Activated naive CD8-positive, alpha-beta T cell (primary cell): Measurements from ENCODE around the gene CRYM.
"Not testable (repeated sequence)": the region's sequence is repeated elsewhere in the genome, so short reads cannot be mapped to it uniquely, and the experiment has no call there.

Experiments
- H3K27ac Mint-ChIP-seq: one replicate; pipeline ENCODE4 v1.8.0; 2021; ENCODE audit warnings: mixed read lengths
- H3K27me3 Mint-ChIP-seq: one replicate; pipeline ENCODE4 v1.8.0; 2021; ENCODE audit warnings: mixed read lengths
- H3K36me3 Mint-ChIP-seq: one replicate; pipeline ENCODE4 v1.8.0; 2021; ENCODE audit warnings: mixed read lengths
- H3K4me1 Mint-ChIP-seq: one replicate; pipeline ENCODE4 v1.8.0; 2021; ENCODE audit warnings: low read depth, mixed read lengths
- H3K4me3 Mint-ChIP-seq: one replicate; pipeline ENCODE4 v1.8.0; 2021; ENCODE audit warnings: mild to moderate bottlenecking, mixed read lengths
- H3K9me3 Mint-ChIP-seq: one replicate; pipeline ENCODE4 v1.8.0; 2021; ENCODE audit warnings: low read depth, mixed read lengths

The CRYM gene

GRCh38 chr16:21277927-21278706 lies at the start of gene CRYM:
CRYM (minus strand) TSS chr16:21278290; CDS start chr16:21278251, 39 bp downstream.
- no peak within 1 kb of the TSS for H3K27ac Mint-ChIP-seq
- H3K4me3 Mint-ChIP-seq = peak within 1 kb of the TSS; percentile 46
- H3K36me3 Mint-ChIP-seq = no peaks in the 10 kb centered on the region
- peaks cover 6% of the 10 kb centered on the region for H3K4me1 Mint-ChIP-seq
- peaks cover 54% of the 10 kb centered on the region for H3K27me3 Mint-ChIP-seq
- H3K9me3 Mint-ChIP-seq = no peaks in the 10 kb centered on the region

- Mint-ChIP-seq H3K36me3 (peaks cover 8% of the 10 kb centered on the region), H3K27ac (no peak overlapping the region), H3K4me3 (no peak overlapping the region), H3K9me3 (peaks cover 9% of the 10 kb centered on the region), H3K4me1 (no peaks in the 10 kb centered on the region), H3K27me3 (peaks cover 2% of the 10 kb centered on the region)
Measured at GRCh38 chr16:21327046-21327445, 49.0 kb upstream of the CRYM start.

GRCh38 chr16:21326459-21326858 lies 48.4 kb upstream of the CRYM start:
- Mint-ChIP-seq H3K4me1 (no peaks in the 10 kb centered on the region), H3K27me3 (peaks cover 2% of the 10 kb centered on the region), H3K36me3 (peaks cover 8% of the 10 kb centered on the region), H3K9me3 (peaks cover 9% of the 10 kb centered on the region), H3K27ac (no peak overlapping the region), H3K4me3 (no peak overlapping the region)

GRCh38 chr16:21324267-21324666 lies 46.2 kb upstream of the CRYM start:
- Mint-ChIP-seq H3K9me3 (peaks cover 9% of the 10 kb centered on the region), H3K27me3 (peaks cover 2% of the 10 kb centered on the region), H3K27ac (no peak overlapping the region), H3K36me3 (peaks cover 8% of the 10 kb centered on the region), H3K4me1 (no peaks in the 10 kb centered on the region), H3K4me3 (no peak overlapping the region)

GRCh38 chr16:21322251-21322650 lies 44.2 kb upstream of the CRYM start:
- H3K27me3 Mint-ChIP-seq, H3K36me3 Mint-ChIP-seq, H3K4me1 Mint-ChIP-seq, H3K4me3 Mint-ChIP-seq, H3K9me3 Mint-ChIP-seq, H3K27ac Mint-ChIP-seq: not testable (repeated sequence)

- Mint-ChIP-seq H3K4me3 (no peak overlapping the region), H3K27ac (no peak overlapping the region), H3K27me3 (no peaks in the 10 kb centered on the region), H3K36me3 (no peaks in the 10 kb centered on the region), H3K9me3 (no peaks in the 10 kb centered on the region), H3K4me1 (no peaks in the 10 kb centered on the region)
Measured at GRCh38 chr16:21321736-21322135, 43.6 kb upstream of the CRYM start.

GRCh38 chr16:21314339-21314738 lies 36.2 kb upstream of the CRYM start:
- H3K27ac Mint-ChIP-seq = no peak overlapping the region
- H3K4me1 Mint-ChIP-seq = no peaks in the 10 kb centered on the region
- peaks cover 2% of the 10 kb centered on the region for H3K36me3 Mint-ChIP-seq
- peaks cover 3% of the 10 kb centered on the region for H3K9me3 Mint-ChIP-seq
- H3K4me3 Mint-ChIP-seq = no peak overlapping the region
- H3K27me3 Mint-ChIP-seq = peaks cover 15% of the 10 kb centered on the region

GRCh38 chr16:21312863-21313372 lies 34.8 kb upstream of the CRYM start:
- not testable (repeated sequence) for H3K4me3 Mint-ChIP-seq, H3K27ac Mint-ChIP-seq, H3K36me3 Mint-ChIP-seq, H3K4me1 Mint-ChIP-seq, H3K9me3 Mint-ChIP-seq
- H3K27me3 Mint-ChIP-seq = peaks cover 18% of the 10 kb centered on the region

- peaks cover 18% of the 10 kb centered on the region for H3K27me3 Mint-ChIP-seq
- not testable (repeated sequence) for H3K4me1 Mint-ChIP-seq, H3K36me3 Mint-ChIP-seq, H3K9me3 Mint-ChIP-seq, H3K27ac Mint-ChIP-seq, H3K4me3 Mint-ChIP-seq
Measured at GRCh38 chr16:21312046-21312445, 34.0 kb upstream of the CRYM start.

- H3K27ac Mint-ChIP-seq, H3K36me3 Mint-ChIP-seq, H3K4me3 Mint-ChIP-seq, H3K9me3 Mint-ChIP-seq: not testable (repeated sequence)
- Mint-ChIP-seq H3K27me3 (peaks cover 31% of the 10 kb centered on the region), H3K4me1 (peaks cover 13% of the 10 kb centered on the region)
Measured at GRCh38 chr16:21306712-21307111, 28.6 kb upstream of the CRYM start.

GRCh38 chr16:21302898-21303528 lies 24.9 kb upstream of the CRYM start:
- Mint-ChIP-seq H3K36me3 (no peaks in the 10 kb centered on the region), H3K9me3 (no peaks in the 10 kb centered on the region), H3K4me3 (no peak overlapping the region), H3K4me1 (peaks cover 26% of the 10 kb centered on the region), H3K27me3 (peaks cover 20% of the 10 kb centered on the region), H3K27ac (no peak overlapping the region)

- Mint-ChIP-seq H3K27ac (no peak overlapping the region), H3K27me3 (peaks cover 20% of the 10 kb centered on the region), H3K4me3 (peak overlapping the region; percentile 89), H3K4me1 (peaks cover 26% of the 10 kb centered on the region), H3K36me3 (no peaks in the 10 kb centered on the region), H3K9me3 (no peaks in the 10 kb centered on the region)
Measured at GRCh38 chr16:21302454-21302853, 24.4 kb upstream of the CRYM start.

GRCh38 chr16:21301895-21302291 lies 23.8 kb upstream of the CRYM start:
- Mint-ChIP-seq H3K27me3 (peaks cover 20% of the 10 kb centered on the region), H3K36me3 (no peaks in the 10 kb centered on the region), H3K4me1 (peaks cover 26% of the 10 kb centered on the region), H3K27ac (no peak overlapping the region), H3K4me3 (peak overlapping the region; percentile 89), H3K9me3 (no peaks in the 10 kb centered on the region)

- Mint-ChIP-seq H3K27me3 (peaks cover 20% of the 10 kb centered on the region), H3K9me3 (no peaks in the 10 kb centered on the region), H3K27ac (peak overlapping the region; percentile 64), H3K36me3 (no peaks in the 10 kb centered on the region), H3K4me3 (peak overlapping the region; percentile 89), H3K4me1 (peaks cover 26% of the 10 kb centered on the region)
Measured at GRCh38 chr16:21301168-21301894, 23.2 kb upstream of the CRYM start.
